GM19463 (cell line): Measurements from ENCODE around the gene DNMBP.
"Not testable (repeated sequence)": the region's sequence is repeated elsewhere in the genome, so short reads cannot be mapped to it uniquely, and the experiment has no call there.

ENCODE experiments used
- ATAC-seq: cut with Tn5 transposase; IDR thresholded peaks from one replicate; pipeline ENCODE4 v1.9.1; 2021; ENCODE audit warnings: mild to moderate bottlenecking, moderate library complexity; ENCODE audit not compliant: unreplicated experiment

DNMBP gene

DNA sequence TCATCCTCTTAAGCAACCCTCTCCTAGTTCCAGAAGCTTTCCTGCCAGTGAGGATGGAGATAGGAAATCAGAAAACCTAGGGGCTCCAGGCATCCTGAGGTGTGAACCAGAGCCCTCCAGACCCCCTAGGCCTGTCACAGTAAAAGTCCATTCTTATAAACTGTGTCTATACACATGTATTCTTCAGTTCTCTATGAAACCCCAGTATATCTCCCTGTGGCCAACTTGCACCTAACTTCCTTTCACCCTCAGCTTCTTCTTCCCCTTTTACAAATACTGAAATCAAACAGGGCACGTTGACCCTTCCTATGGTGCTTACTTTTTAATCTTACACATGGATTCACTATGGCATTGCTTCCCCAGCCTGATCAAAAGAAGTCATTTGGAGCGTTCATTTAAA, 168.9 kb downstream of the DNMBP start:
- ATAC-seq, result not testable (repeated sequence)

DNA sequence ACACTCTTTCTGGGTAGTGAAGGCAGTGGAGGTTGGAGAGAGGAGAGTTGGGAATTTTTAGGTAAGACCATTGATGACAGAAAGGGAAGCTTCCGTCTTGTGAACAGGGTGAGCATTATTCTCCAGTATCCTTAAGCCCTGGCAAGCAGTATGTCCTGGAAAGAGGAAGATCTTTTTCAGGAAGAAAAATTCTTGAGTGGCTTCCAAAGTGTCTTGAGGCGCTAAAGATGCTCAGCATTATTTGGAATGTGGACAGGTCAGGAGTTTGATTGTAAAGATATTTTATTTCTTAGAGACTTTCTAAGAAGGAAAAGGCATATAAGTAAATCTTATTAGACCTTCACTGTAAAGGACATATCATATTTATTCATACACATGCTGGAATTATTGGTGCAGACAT, 173.0 kb downstream of the DNMBP start:
- no peak for ATAC-seq

DNA sequence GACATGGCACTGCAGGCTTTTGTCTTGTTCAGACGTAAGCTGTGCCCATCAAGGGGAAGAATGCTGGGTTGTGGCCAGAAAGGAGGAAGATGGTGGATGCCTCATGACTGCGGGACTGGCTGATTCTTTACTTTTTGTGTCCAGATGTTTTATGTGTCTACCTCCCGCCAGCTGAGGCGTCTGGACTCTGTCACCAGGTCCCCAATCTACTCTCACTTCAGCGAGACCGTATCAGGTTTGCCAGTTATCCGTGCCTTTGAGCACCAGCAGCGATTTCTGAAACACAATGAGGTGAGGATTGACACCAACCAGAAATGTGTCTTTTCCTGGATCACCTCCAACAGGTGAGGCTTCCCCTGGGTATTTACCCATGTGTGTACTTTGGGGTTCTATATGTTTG, 173.8 kb downstream of the DNMBP start:
- ATAC-seq, result no peak

- ATAC-seq, result no peak
These were observed 175.3 kb downstream of the DNMBP start for GRCh38 chr10:99834410-99834809.

DNA sequence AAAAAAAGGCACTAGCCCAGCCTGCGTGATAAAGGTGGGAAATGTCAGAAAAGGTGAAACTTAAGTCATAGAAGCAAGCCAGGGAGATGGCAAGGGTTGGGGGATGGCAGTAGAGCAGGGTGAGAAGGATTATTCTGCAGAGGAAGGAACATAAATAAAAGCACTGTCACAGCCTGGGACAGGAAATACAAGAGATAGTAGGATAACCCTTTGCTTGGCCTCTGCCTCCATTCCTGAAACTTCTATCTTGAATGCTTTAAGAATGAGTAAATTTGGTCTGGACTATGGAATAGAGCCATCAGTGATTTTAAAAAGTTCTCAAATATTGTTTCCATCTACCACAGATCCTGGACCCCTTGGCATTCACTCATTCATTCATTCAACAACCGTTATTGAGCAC, 177.3 kb downstream of the DNMBP start:
- ATAC-seq, result no peak

- ATAC-seq, result no peak
These were observed 181.3 kb downstream of the DNMBP start for GRCh38 chr10:99828464-99828863.

- no peak for ATAC-seq
These were observed 181.8 kb downstream of the DNMBP start for GRCh38 chr10:99827936-99828335.
